Epidermal melanocyte (primary cell): ENCODE results near the gene ZCCHC2.

Source experiments
- DNase-seq: peaks from one replicate; pipeline ENCODE4 v3.0.0; 2011; ENCODE audit warnings: low spot score; ENCODE audit not compliant: insufficient read length

ZCCHC2 gene

DNA sequence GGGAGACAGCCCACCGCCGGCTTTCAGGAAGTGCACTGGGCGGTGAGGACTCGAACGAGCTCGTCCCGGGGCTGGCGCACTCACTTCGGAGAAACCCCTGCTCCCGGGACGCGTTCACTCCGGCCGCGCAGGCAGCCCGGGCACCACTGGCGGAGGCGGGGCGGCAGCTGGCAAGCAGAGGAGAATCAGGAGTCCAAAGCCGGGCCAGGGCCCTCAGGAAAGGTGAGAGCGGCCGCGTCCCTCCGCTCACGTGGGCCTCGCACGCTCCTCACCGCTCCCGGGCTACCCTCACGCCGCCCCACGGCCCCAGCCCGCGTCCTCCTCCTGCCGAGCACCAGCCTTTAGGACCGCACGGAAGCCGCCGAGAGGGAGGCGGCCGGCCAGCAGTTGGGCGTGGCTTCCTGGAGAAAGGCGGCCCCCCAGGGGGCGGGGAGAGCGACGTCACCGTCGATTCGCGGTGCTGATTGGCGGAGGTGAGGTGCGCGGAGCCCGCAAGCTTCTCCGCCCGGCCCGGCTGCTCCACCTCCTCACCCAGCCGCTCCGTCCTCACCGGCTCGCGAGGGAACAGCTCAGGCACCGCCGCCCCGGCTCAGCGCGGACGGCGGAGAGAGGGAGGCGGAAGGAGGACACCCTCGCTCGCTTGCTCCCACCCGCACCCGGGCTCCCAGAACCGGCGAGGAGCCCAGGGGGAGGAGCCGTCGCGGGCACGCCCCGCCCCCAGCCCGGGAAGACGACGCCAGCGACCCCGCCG is at the start of gene ZCCHC2:
TSS of gene ZCCHC2 (plus strand) at position 522 of the 751 bp plus-strand sequence. CDS start 400 bp downstream, outside the sequence.
- peak; percentile 93 for DNase-seq

DNA sequence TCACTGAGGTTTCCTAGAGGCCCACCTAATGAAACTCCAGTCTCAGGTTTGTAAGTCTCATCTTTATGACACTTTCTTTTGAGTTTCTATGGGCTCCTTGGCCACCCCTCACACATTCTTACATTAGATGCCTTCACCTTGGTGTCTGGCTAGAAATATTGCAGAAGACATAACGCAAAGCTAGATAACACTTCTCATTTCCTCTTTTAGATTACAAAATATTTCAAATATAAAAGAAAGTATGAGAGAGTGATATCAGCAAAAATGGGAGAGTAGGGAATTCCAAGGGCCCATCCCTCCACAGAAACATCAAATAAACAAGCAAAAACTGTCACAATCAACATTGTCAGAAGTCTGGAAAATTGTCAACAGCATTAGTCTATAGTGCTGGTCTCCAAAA is 43.3 kb upstream of the ZCCHC2 start:
- DNase-seq, result no peak

- DNase-seq, result no peak
Observed at GRCh38 chr18:62480927-62481326, 41.9 kb upstream of the ZCCHC2 start.

GRCh38 chr18:62484941-62485340 is 37.9 kb upstream of the ZCCHC2 start:
- DNase-seq, result no peak

- DNase-seq, result no peak
Observed at GRCh38 chr18:62485684-62486083, 37.1 kb upstream of the ZCCHC2 start.

- DNase-seq, result no peak
Observed at GRCh38 chr18:62486290-62486964, 36.4 kb upstream of the ZCCHC2 start.

GRCh38 chr18:62487161-62487560 is 35.7 kb upstream of the ZCCHC2 start:
- no peak for DNase-seq

DNA sequence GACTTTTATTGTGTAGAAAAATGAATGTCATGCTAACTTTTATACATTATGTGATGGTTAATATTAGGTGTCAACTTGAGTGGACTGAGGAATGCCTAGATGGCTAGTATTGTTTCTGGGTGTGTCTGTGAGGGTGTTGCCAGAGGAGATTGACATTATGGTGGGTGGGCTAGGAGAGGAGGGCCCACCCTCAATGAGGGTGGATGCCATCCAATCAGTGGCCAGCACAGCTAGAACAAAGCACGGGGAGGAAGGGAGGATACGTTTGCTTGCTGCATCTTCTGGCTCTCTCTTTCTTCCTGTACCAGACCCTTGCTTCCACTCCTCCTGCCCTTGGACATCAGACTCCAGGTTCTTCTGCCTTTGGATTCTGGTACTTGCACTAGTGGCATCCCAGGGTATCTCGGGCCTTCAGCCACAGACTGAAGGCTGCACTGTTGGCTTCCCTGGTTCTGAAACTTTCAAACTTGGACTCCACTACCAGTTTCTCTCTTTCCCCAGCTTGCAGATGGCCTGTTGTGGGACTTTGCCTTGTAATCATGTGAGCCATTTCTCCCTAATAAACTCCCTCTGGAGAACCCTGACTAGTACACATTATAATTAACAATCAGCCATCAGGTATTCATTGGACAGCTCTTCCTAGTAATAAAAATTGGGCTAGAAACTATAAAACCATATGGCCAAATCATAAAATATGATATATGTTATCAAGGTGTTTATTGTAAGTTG is 31.7 kb upstream of the ZCCHC2 start:
- no peak for DNase-seq

- DNase-seq, result no peak
Observed at GRCh38 chr18:62493033-62493862, 29.6 kb upstream of the ZCCHC2 start.

- DNase-seq, result no peak
Observed at GRCh38 chr18:62494764-62495163, 28.1 kb upstream of the ZCCHC2 start.

- no peak for DNase-seq
Observed at GRCh38 chr18:62496262-62496661, 26.6 kb upstream of the ZCCHC2 start.

DNA sequence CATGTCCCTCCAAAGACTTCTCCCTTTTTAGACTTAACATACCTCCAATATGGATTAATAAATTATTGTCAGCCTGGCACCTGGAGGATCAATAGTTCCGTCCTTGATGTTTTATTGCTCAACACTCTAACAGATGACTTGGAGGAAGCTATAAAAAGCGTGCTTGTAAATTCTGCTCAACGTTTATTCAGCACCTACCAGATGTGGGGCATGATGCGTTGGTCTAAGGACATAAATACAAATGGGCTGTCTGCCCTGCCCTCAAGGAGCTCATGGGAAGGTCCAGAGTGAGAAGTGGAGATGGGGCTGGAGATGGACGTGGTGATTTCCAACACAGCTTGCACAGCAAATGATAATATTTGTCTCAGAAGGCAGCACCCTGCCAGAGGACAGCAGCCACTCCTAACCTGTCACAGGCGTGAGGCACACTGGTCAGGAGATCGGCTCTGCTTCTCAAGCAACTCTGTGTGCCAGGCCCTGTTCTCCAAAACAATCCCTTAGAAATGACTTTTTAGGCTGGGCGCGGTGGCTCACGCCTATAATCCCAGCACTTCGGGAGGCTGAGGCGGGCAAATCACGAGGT is 25.5 kb upstream of the ZCCHC2 start:
- DNase-seq, result no peak

- no peak for DNase-seq
Observed at GRCh38 chr18:62498616-62499262, 24.1 kb upstream of the ZCCHC2 start.

DNA sequence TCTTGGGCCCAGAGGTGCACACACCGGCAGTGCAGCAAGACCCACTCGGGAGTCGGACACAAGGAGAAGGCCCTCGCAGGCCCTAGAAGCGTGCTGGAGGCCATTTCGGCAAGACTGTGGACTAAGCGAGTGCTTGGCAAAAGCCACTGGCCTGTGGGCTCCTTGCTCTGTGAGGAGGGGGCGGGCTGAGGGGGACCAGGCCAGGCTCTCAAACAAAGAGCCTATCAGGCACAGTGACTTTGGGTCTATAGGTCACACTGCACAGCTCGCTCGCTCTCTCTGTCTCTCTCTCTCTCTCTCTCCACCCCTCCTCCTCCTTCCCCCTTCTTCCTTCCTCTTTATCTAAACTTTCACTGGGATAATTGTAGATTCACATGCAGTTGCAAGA is 23.6 kb upstream of the ZCCHC2 start:
- no peak for DNase-seq

DNA sequence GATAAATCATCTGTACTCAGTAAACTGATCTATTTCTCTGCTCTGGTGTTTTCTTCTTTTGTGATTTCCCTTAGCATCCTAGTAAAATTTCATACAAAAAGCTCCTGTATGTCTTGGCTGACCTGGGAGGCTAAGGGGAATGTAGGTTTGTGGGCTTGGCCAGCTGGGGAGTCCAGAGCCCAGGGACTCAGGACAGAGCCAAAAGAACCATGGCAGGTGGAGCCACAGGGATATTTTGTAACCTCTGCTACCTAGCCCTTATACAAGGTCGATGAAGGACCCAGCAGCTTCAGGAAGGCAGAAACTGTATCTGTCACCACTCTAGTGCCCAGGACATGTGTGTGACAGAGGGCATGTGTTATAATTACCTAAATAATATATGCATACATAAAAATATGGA is 22.7 kb upstream of the ZCCHC2 start:
- no peak for DNase-seq

GRCh38 chr18:62500966-62501591 is 21.7 kb upstream of the ZCCHC2 start:
- DNase-seq, result no peak

DNA sequence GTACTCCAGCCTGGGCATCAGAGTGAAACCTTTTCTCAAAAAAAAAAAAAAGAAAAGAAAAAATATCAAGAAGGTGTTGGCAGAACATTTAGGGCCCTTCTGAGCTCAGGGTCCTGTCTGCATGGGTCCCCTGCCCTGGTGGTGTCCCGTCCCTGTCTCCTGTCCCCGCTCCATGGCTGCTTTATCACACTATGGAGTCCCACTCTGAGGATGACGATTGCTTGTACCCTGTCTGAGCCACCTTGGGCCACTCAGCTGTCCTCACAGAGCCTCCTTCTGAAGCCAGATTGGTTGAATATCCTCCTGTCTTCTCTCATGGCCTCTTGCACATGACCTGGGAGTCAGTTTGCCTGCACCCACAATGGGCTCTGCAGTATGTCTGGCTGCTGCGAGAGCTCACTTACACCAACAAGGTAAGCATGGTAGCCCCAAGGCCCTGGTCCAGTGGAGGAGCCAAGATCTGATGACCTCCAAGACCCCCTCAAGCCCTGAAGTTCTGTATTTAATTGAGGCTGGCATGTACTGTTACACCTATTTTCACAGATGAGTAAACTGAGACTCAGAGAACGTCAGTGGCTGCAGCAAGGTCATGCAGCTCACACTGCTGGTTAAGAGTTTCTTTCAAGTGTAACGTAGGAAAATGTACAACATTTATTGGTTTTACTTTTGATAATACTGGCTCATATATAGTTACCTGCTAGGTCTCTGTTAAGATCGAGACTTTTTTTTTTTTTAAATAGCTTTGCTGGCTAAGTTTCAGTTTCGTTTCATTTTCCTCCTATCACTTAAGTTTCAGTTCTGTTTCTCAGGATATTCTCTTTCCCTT is 16.9 kb upstream of the ZCCHC2 start:
- no peak for DNase-seq

- DNase-seq, result no peak
Observed at GRCh38 chr18:62506495-62507143, 16.2 kb upstream of the ZCCHC2 start.

DNA sequence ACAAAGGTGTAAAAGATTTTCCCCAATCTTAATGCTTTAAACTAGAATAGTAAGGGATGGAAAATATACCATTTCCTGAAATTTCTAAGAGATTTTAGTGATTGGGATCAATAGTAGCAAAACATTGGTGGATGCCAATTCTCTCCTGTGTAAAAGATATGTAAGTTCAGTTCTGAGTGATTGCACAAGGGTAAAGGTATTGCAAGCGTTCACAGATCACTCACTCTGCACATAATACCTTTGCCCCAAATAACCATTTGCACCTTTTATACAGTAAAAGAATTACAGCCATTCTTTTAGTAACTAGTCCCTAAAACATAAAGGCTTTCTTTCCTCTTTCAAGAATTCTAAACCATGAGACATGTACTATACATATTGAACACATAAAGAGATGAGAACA is 13.0 kb upstream of the ZCCHC2 start:
- DNase-seq, result no peak
